ENCODE measurements around the gene WDFY2.

The WDFY2 gene

GRCh38 chr13:51624695-51625345 is 40.6 kb downstream of the WDFY2 start:
- TF ChIP-seq, protein P1, sequence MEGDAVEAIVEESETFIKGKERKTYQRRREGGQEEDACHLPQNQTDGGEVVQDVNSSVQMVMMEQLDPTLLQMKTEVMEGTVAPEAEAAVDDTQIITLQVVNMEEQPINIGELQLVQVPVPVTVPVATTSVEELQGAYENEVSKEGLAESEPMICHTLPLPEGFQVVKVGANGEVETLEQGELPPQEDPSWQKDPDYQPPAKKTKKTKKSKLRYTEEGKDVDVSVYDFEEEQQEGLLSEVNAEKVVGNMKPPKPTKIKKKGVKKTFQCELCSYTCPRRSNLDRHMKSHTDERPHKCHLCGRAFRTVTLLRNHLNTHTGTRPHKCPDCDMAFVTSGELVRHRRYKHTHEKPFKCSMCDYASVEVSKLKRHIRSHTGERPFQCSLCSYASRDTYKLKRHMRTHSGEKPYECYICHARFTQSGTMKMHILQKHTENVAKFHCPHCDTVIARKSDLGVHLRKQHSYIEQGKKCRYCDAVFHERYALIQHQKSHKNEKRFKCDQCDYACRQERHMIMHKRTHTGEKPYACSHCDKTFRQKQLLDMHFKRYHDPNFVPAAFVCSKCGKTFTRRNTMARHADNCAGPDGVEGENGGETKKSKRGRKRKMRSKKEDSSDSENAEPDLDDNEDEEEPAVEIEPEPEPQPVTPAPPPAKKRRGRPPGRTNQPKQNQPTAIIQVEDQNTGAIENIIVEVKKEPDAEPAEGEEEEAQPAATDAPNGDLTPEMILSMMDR (conservative IDR thresholded peaks at IDR 0.05; ENCODE audit: low read length): no peak
- H3K4me3 ChIP-seq (ENCODE audit: low read length): no peak overlapping the region
- DNase-seq (ENCODE audit: low read depth): no peak

DNA sequence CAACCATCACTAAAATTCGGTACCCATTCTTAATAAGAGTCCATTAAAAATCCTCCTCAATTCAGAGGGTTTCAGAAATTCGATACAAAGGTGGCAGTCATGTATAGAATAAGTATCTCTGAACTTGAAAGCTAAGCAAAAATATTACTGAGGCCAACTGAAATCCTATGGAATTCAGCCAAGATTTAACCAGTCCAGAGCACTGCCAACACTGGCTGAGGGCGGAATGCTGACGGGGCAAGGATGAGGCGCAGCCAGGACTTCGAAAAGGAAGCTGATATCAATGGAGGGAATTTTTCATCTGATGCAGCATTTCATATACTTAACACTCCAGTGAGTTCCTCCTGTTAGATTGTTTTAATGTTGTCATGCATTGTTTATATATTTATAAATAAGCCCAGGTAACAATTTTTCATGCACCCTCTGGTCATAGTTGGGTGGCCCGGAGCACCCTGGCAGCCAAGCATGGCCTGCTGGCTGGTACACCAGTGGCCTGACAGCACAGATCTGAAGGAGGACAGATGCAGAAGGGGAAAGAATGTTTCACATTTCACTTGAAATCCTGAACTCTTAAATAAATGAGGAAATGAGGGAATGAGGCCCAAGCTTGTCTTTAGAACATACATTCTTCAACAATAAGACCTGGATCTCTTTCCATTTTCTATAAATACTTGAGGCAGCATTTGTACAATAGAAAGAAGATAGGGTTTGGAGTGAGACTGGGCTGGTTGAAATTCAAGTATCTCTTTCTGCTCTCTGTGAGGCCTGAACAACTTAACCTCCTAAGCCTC is 41.5 kb downstream of the WDFY2 start:
- TF ChIP-seq, protein P1 (conservative IDR thresholded peaks at IDR 0.05; ENCODE audit: low read length): no peak
- H3K4me3 ChIP-seq (ENCODE audit: low read length): no peak overlapping the region
- no peak for DNase-seq (ENCODE audit: low read depth)

- no peak for DNase-seq (ENCODE audit: low read depth)
- no peak overlapping the region for H3K4me3 ChIP-seq (ENCODE audit: low read length)
- TF ChIP-seq, protein P1 (conservative IDR thresholded peaks at IDR 0.05; ENCODE audit: low read length): no peak
Observed at GRCh38 chr13:51626749-51627148, 42.5 kb downstream of the WDFY2 start.

DNA sequence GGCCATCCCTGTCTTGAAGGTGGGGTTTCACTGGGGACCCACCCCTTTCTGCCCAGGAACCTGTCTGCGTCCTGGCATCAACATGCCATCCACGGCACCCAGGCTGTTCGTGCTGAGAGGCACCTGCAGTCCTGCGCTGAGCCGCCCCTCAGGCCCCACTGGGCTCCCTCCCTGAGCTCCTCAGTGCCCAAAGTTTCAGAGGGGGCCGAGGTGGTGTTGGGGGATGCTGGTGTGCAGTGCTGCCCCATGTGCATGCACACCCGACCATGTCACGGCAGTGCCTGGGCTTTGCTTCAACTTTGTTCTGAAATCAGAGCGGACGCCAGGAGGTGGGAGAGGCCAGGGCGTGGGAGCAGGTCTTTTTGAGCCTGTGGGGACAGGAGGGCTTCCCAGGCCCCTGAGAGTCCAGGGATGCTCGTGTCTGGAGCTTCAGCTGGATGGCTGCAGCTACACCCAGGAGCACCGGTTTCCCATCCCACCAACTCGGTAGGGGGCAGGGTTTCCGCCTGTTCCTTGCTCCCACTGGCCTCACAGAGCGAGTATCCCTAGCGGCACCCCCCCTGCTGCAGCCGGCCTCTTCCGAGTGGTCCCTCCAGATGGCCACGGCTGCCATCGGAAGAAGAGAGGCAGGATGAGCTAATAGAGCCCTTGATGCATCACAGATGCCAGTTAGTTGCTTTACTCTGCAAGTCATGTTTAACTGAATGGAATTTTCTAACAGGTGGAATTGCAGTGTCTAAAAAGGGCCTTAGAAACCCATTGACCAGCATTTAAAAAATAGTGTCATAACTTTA is 44.0 kb downstream of the WDFY2 start:
- TF ChIP-seq, protein P1 (conservative IDR thresholded peaks at IDR 0.05; ENCODE audit: low read length): no peak
- no peak overlapping the region for H3K4me3 ChIP-seq (ENCODE audit: low read length)
- DNase-seq (ENCODE audit: low read depth): peak; percentile 43

DNA sequence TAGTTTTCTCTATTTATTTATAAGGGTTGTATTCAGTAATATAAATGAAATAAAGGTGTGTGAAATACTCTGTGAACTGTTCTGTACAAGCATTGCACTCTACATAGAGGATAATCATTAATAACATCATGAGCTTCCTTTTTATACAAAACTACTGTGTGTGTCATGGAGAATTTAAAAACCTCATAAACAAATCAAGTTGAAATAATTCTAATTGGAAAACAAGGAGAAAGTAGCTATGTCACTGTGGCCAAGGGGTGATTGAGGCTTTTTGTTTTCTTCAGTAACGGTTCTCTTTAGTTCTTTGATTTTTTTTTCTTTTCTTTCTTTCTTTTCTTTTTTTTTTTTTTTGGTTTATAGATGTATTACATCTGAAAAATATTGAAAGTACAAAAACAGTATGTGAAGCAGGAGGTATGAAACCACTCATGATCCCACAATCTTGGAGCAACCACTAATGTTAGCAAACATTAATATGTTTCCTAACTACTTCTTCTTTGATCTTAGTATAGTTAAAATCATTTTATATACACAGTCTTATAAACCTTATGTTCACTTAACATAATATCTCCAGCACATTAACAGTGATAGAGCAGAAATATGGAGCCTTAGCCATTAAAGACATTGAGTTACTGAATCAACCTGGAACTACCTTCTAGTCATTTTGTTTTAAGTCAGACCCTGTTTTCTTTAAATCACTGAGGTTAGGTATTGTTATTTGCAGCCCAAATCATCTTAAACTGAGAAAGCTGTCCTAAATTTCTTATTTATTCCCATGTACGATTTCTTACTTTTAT is 45.4 kb downstream of the WDFY2 start:
- H3K4me3 ChIP-seq (ENCODE audit: low read length): no peak overlapping the region
- no peak for DNase-seq (ENCODE audit: low read depth)
- TF ChIP-seq, protein P1 (conservative IDR thresholded peaks at IDR 0.05; ENCODE audit: low read length): no peak

DNA sequence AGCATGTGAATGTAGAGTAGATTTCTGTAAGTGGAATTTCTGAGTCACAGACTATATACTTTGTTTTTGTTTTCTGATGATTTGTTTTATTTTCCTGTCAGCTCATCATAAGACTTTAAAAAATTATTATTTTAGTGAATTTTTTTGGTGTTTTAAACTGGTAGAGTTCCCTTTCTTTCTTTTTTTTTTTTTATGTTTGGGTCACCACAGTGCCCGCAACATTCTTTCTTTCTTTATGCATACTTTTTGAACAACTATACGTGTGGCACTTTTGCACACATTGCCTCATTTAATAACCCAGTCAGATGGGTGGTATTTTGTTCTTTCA is 46.0 kb downstream of the WDFY2 start:
- peak; percentile 43 for DNase-seq (ENCODE audit: low read depth)
- TF ChIP-seq, protein P1 (conservative IDR thresholded peaks at IDR 0.05; ENCODE audit: low read length): no peak
- H3K4me3 ChIP-seq (ENCODE audit: low read length): no peak overlapping the region

All from AG10803 (cell line).